HepG2 (cell line): ENCODE data around the gene TCF12. TPM values are rescaled to one million over a fixed set of nuclear protein-coding genes. Genes with fewer than 3 reads are reported as not detected.

Experiments
- ARNTL ChIP-seq: sonication (generic); formaldehyde crosslinking; IDR thresholded peaks from 2 replicates; pipeline ENCODE4 v1.4.0; 2020; ENCODE audit warnings: mild to moderate bottlenecking, missing genetic modification reagents
- CBX1 ChIP-seq: IDR thresholded peaks from one replicate; pipeline ENCODE4 v1.6.1; 2016; ENCODE audit warnings: antibody characterized with exemption, low read depth
- CEBPB ChIP-seq: IDR thresholded peaks from 2 replicates; pipeline ENCODE4 v1.6.1; 2011; ENCODE audit warnings: low read depth, low read length, improper control_type of control experiment, borderline replicate concordance
- ELK4 ChIP-seq: sonication (generic); formaldehyde crosslinking; IDR thresholded peaks from 2 replicates; pipeline ENCODE4 v1.9.0; 2021; ENCODE audit warnings: missing genetic modification reagents, borderline replicate concordance
- FOXO1 ChIP-seq: sonication (generic); formaldehyde crosslinking; IDR thresholded peaks from 2 replicates; pipeline ENCODE4 v1.4.0; 2020; ENCODE audit warnings: missing genetic modification reagents
- HDAC6 ChIP-seq: fragments of 200-600 bp; sonication (generic); IDR thresholded peaks from 2 replicates; pipeline ENCODE4 v1.7.0; 2017; ENCODE audit warnings: mild to moderate bottlenecking, antibody characterized with exemption, low read length, low read depth
- HNRNPLL ChIP-seq: fragments of 200-400 bp; formaldehyde crosslinking; IDR thresholded peaks from 2 replicates; pipeline ENCODE4 v1.6.1; 2017; ENCODE audit warnings: mild to moderate bottlenecking, low read depth, low read length; ENCODE audit not compliant: poor library complexity, severe bottlenecking
- KDM6A ChIP-seq: IDR thresholded peaks from 2 replicates; pipeline ENCODE4 v1.6.1; 2016; ENCODE audit warnings: low read depth
- KLF13 ChIP-seq: sonication (generic); formaldehyde crosslinking; IDR thresholded peaks from 2 replicates; pipeline ENCODE4 v1.4.0; 2020; ENCODE audit warnings: mild to moderate bottlenecking, missing genetic modification reagents
- NONO ChIP-seq, 2 experiments: fragments of 450-650 bp in 1 of 2; sonication (generic) in 1 of 2; formaldehyde crosslinking in 1 of 2; IDR thresholded peaks in 1 of 2; conservative IDR thresholded peaks in 1 of 2; 2 replicates each; pipeline versions ENCODE4 v1.6.1 to v1.8.0; 2017 to 2022; ENCODE audit warnings: mild to moderate bottlenecking in 1 of 2, missing genetic modification reagents in 1 of 2, moderate library complexity in 1 of 2
- NPAS2 ChIP-seq: sonication (generic); formaldehyde crosslinking; IDR thresholded peaks from 2 replicates; pipeline ENCODE4 v1.8.0; 2022; ENCODE audit warnings: mild to moderate bottlenecking, missing genetic modification reagents, borderline replicate concordance
- PCBP2 ChIP-seq: fragments of 200-400 bp; formaldehyde crosslinking; optimal IDR thresholded peaks from 2 replicates; pipeline ENCODE3; 2018; ENCODE audit warnings: low read length, low read depth; ENCODE audit not compliant: poor library complexity, severe bottlenecking
- PRPF4 ChIP-seq: fragments of 200-400 bp; formaldehyde crosslinking; IDR thresholded peaks from 2 replicates; pipeline ENCODE4 v1.6.1; 2016; ENCODE audit warnings: low read length, low read depth; ENCODE audit not compliant: poor library complexity, severe bottlenecking
- RFX1 ChIP-seq: fragments of 450-650 bp; IDR thresholded peaks from 2 replicates; pipeline ENCODE4 v1.6.1; 2017
- SOX5 ChIP-seq: IDR thresholded peaks from 2 replicates; pipeline ENCODE4 v1.6.1; 2016; ENCODE audit warnings: borderline replicate concordance
- SP4 ChIP-seq: sonication (generic); formaldehyde crosslinking; IDR thresholded peaks from 2 replicates; pipeline ENCODE4 v1.8.1; 2023; ENCODE audit warnings: mild to moderate bottlenecking, missing genetic modification reagents
- SPEN ChIP-seq: sonication (generic); formaldehyde crosslinking; IDR thresholded peaks from 2 replicates; pipeline ENCODE4 v1.5.1; 2020; ENCODE audit warnings: low read depth, mild to moderate bottlenecking, missing genetic modification reagents
- STAG1 ChIP-seq: sonication (generic); formaldehyde crosslinking; IDR thresholded peaks from 2 replicates; pipeline ENCODE4 v1.4.0; 2020; ENCODE audit warnings: missing genetic modification reagents
- TERF1 ChIP-seq: sonication (generic); formaldehyde crosslinking; IDR thresholded peaks from 2 replicates; pipeline ENCODE4 v1.8.0; 2022; ENCODE audit warnings: mild to moderate bottlenecking, missing genetic modification reagents, moderate library complexity
- ZBTB37 ChIP-seq: sonication (generic); formaldehyde crosslinking; IDR thresholded peaks from 2 replicates; pipeline ENCODE4 v1.4.0; 2020; ENCODE audit warnings: mild to moderate bottlenecking, missing genetic modification reagents
- ZC3H13 ChIP-seq: sonication (generic); formaldehyde crosslinking; IDR thresholded peaks from 2 replicates; pipeline ENCODE4 v1.8.1; 2023; ENCODE audit warnings: mild to moderate bottlenecking, missing genetic modification reagents, moderate library complexity
- ZKSCAN5 ChIP-seq: sonication (generic); formaldehyde crosslinking; IDR thresholded peaks from 2 replicates; pipeline ENCODE4 v1.5.1; 2020; ENCODE audit warnings: mild to moderate bottlenecking, missing genetic modification reagents
- ZNF615 ChIP-seq: sonication (generic); formaldehyde crosslinking; IDR thresholded peaks from 2 replicates; pipeline ENCODE4 v1.5.0; 2020; ENCODE audit warnings: mild to moderate bottlenecking, missing genetic modification reagents, borderline replicate concordance
- ZNF678 ChIP-seq: sonication (generic); formaldehyde crosslinking; IDR thresholded peaks from 2 replicates; pipeline ENCODE4 v1.4.0; 2020; ENCODE audit warnings: mild to moderate bottlenecking, missing genetic modification reagents
- ZSCAN22 ChIP-seq: sonication (generic); formaldehyde crosslinking; IDR thresholded peaks from 2 replicates; pipeline ENCODE4 v1.4.0; 2020; ENCODE audit warnings: mild to moderate bottlenecking, missing genetic modification reagents
- polyA plus RNA-seq, 8 experiments: library from polyadenylated mRNA; depleted of rRNA in 3 of 8; stranded (reverse) in 7 of 8; unstranded in 1 of 8; fragments of >200 nt; fragmentation: Illumina TruSeq in 4 of 8; extraction: Trizol in 4 of 8; gene quantifications; 2 replicates each; pipeline versions ENCODE4 v1.2.1 to v1.2.3, GENCODE V29; 2011 to 2016; ENCODE audit warnings: low read depth in 4 of 8, missing spikeins in 1 of 8, mixed read lengths in 1 of 8; ENCODE audit not compliant: insufficient read depth in 1 of 8
- total RNA-seq, 5 experiments: library from RNA; depleted of rRNA; stranded (reverse); fragments of >200 nt; fragmentation: Illumina TruSeq; extraction: Trizol; gene quantifications; 2 replicates each; pipeline ENCODE4 v1.2.3, GENCODE V29; 2016; ENCODE audit warnings: low read depth in 1 of 5
- TF ChIP-seq, protein P1 (sequence below): sonication (generic); formaldehyde crosslinking; IDR thresholded peaks from 2 replicates; pipeline ENCODE4 v1.4.0; 2020; ENCODE audit warnings: missing genetic modification reagents, borderline replicate concordance
- TF ChIP-seq, protein P2 (sequence below): sonication (generic); formaldehyde crosslinking; IDR thresholded peaks from 2 replicates; pipeline ENCODE4 v1.8.1; 2023; ENCODE audit warnings: mild to moderate bottlenecking, missing genetic modification reagents, borderline replicate concordance

Gene TCF12
- total and polyA plus RNA-seq, 2 of the 13 experiments (the other 11 are each of a cell fraction or from before 2014, with no cell fraction given), result 48.6 to 51.1 TPM

DNA sequence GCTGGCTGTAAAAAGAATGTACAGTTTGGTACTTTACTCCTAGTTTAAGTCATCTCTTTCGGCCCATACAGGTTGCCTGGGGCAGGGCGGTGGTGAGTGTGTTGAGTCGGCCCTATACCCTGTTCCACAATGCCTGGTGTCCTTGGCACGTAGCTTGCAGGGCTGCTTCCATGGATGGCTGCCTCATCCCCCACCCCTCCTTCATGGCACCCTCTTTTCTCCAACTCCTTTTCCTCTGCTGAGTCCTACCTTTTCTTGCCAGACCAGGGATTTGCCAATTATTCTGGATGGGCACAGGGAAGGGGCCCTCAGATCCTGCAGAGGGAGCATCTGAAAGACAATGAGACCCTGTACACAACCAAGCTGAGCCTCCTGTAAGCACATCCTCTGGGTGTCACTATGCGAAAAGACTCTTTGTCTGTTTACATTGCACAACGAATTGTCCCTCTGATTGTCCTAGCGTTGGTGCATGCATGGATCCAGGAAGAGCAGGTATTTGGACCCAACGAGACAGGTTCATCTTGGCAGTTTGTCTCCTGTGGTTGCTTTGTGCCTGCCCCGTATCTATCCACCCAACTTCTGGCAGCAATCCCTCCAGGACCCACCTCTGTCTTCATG lies 384.3 kb downstream of the TCF12 start (continued):
- no peak for TF ChIP-seq TERF1 (CRISPR knock-in tag)
- no peak for TF ChIP-seq PRPF4
- no peak for TF ChIP-seq ZNF678 (CRISPR knock-in tag)
- no peak for TF ChIP-seq CBX1
- TF ChIP-seq FOXO1, result 0 out of 2 replicates have a peak, but pooled peaks have one; percentile 25
- TF ChIP-seq SPEN (CRISPR knock-in tag), result no peak
- TF ChIP-seq ZSCAN22 (CRISPR knock-in tag), result no peak
- 0 out of 2 replicates have a peak, but pooled peaks have one; percentile 12 for TF ChIP-seq STAG1 (CRISPR knock-in tag)
- peak; percentile 73 for TF ChIP-seq SOX5 (CRISPR knock-in tag)
- no peak for TF ChIP-seq KLF13
- TF ChIP-seq ELK4, result no peak
- no peak for TF ChIP-seq HDAC6
- no peak for TF ChIP-seq SP4 (CRISPR knock-in tag)
- TF ChIP-seq HNRNPLL, result no peak
- TF ChIP-seq NONO (IDR thresholded peaks at IDR 0.05), result no peak
- no peak for TF ChIP-seq NONO (CRISPR knock-in tag; conservative IDR thresholded peaks at IDR 0.05)
- peak; percentile 83 for TF ChIP-seq CEBPB
- TF ChIP-seq ARNTL (CRISPR knock-in tag), result no peak
- no peak for TF ChIP-seq ZBTB37
- TF ChIP-seq ZC3H13 (CRISPR knock-in tag), result no peak
- TF ChIP-seq KDM6A (CRISPR knock-in tag), result no peak
- TF ChIP-seq, protein P1, sequence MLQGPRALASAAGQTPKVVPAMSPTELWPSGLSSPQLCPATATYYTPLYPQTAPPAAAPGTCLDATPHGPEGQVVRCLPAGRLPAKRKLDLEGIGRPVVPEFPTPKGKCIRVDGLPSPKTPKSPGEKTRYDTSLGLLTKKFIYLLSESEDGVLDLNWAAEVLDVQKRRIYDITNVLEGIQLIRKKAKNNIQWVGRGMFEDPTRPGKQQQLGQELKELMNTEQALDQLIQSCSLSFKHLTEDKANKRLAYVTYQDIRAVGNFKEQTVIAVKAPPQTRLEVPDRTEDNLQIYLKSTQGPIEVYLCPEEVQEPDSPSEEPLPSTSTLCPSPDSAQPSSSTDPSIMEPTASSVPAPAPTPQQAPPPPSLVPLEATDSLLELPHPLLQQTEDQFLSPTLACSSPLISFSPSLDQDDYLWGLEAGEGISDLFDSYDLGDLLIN (CRISPR knock-in tag), result no peak
- TF ChIP-seq RFX1, result no peak
- TF ChIP-seq ZKSCAN5, result no peak
- TF ChIP-seq PCBP2, result no peak
- TF ChIP-seq, protein P2, sequence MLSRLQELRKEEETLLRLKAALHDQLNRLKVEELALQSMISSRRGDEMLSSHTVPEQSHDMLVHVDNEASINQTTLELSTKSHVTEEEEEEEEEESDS, result no peak
- TF ChIP-seq ZNF615 (CRISPR knock-in tag), result no peak
- no peak for TF ChIP-seq NPAS2 (CRISPR knock-in tag)
